ENCODE measurements around the gene CIROP.

Gene CIROP

GRCh38 chr14:23077962-23078361 is 26.8 kb downstream of the CIROP start:
- no peak for TF ChIP-seq CTCF (IDR thresholded peaks at IDR 0.05; ENCODE audit: low read depth, low read length)
- DNase-seq (ENCODE audit: extremely low read depth, low read depth): no peak

DNA sequence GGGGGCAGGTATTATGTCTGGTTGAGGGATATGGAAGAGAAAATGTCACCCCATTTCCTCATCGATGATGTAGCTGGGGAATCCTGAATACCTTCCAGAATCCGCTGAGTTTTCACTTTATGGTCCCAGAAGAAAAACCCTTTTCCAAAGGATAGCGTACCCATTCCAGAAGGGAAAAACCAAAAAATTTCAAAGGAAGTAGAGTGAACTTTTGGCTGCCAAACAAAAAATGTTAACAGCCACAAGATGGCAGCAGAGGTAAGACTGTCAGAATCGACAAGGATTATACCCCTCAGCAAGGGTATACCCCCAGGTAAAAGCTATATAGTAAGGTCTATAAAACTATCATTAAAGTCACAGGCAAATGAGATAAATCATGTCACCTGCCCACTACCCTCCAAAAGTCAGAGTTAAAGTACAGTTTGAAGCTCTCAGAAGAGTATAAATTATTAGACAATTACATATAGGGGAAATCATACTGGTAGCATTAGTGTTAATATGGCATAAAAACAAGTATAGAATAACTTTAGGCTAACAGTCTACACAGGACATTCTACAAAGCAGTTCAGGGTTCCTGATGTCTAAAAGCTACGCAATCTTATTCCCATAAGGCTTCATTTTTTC is 27.9 kb downstream of the CIROP start:
- DNase-seq (ENCODE audit: extremely low read depth, low read depth): no peak
- peak; percentile 69 for TF ChIP-seq CTCF (IDR thresholded peaks at IDR 0.05; ENCODE audit: low read depth, low read length)

- no peak for TF ChIP-seq CTCF (IDR thresholded peaks at IDR 0.05; ENCODE audit: low read depth, low read length)
- no peak for DNase-seq (ENCODE audit: extremely low read depth, low read depth)
Measured at GRCh38 chr14:23074906-23075305, 29.9 kb downstream of the CIROP start.

DNA sequence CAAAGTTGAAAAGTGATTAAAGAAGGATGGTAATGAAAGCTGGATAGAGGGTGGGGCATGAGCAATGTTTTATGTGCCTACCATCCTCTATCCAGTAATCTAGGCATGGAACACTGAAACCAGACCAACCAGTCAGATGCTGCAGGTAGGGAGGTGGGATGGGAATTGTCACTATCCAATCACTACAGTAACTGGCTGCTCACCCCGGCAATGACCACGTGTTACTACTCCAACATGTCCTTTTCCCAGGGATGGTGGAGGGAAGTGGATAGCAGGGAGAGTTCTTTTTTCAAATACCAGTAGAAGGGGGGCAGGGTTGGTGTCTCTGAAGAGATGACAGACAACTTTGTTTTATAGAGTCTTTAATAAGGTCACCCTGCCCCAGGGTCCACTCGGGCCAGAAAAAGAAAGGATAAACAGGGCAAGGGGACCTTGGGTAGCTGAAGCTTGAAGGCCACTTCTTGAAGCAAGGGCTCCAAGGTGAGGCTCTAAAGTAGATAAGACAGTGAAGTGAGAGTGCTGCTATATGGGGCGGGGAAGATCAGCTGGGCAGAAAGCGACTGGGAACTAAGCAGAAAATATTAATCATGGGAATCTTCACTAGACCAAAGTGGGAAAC is 32.8 kb downstream of the CIROP start:
- no peak for DNase-seq (ENCODE audit: extremely low read depth, low read depth)

DNA sequence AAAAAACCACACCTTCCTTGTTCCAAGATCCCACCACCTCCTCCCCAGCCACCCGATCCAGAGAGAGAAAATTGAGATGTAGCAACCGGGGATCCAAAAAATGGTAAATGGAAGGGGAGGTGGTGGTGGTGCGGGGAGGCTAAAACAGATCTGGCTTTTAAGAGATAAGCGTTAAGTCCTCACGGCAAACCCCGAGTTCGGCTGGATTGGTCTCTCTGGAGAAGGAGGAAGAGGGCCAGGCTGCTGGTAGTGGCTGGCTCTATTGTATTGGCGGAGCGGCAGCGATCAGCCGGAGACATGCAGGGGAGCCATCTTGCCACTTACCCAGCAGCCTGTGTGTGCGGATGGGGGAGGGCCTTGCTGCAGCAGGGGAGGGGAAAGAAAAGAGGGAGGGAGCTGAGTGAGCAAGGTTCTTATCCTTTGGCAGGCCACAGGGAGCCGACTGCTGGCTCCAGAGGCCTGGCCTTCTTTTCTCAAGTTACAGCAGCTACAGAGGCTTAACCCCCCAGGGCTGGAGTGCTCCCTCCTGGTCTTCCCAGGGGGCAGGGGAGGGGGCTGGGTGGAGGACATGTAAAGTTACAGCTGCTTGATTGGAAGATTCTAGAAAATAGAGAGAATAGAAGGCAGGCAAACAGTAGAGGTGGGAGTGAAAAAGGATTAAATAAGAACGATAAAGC is 33.4 kb downstream of the CIROP start:
- DNase-seq (ENCODE audit: extremely low read depth, low read depth): peak; percentile 91
- no peak; the same call in 1 of the 2 replicates for TF ChIP-seq CTCF (IDR thresholded peaks at IDR 0.05; ENCODE audit: low read depth, low read length)

More for the DNA sequence above, 32.8 kb downstream of the CIROP start:
- no peak for TF ChIP-seq CTCF (IDR thresholded peaks at IDR 0.05; ENCODE audit: low read depth, low read length)

- TF ChIP-seq CTCF (IDR thresholded peaks at IDR 0.05; ENCODE audit: low read depth, low read length): no peak
- DNase-seq (ENCODE audit: extremely low read depth, low read depth): no peak
Measured at GRCh38 chr14:23070262-23071129, 34.3 kb downstream of the CIROP start.
